ENCODE data around the gene GABRD.

DNA sequence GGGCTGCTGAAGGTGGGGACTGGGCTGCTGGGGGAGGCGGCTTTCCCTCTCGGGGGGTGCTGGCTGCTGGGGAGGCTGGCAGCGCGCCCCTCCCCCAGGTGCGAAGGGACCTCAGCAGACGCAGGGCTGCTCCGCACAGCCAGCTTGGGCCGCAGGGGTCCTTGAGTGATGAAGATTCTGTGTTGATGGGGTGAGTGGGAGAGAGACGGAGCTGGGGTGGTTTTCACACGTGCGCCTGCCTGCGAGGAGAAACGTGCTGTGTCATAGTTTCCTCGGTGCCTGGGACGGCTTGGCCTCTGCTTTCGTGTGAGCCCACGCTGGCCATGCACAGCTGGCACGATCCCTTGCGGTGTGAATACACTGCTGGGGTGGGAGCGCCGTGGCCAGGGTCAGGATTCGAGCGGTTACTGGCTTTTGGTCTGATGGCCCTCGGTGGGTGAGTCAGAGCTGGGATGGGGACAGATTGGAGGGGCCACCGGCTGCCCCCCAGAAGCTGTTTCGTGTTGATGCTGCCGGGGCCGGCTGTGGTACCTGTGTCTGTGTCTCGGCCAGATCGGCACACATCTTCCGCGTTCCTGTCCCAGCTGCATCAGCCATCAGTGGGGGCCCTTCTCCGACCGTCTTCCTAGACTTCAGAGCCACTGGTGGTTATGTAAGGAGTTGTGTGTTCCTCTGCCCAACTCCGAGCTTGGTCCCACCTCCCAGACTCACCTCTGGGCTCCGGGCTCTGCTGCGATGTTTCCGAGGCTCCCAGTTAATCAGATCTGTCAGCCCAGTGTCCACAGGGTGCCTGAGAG is 56.0 kb downstream of the GABRD start:
- TF ChIP-seq EZH2 (IDR thresholded peaks at IDR 0.05; ENCODE audit: borderline replicate concordance, low read depth, low read length, severe bottlenecking) (no peak), CTCF (IDR thresholded peaks at IDR 0.05; ENCODE audit: extremely low read depth in 1 of 2, insufficient read depth in 1 of 2, low read depth in 1 of 2, low read length in 2 of 2) (no peak), POLR2A (IDR thresholded peaks at IDR 0.05; ENCODE audit: low read depth, low read length) (no peak), MYC (IDR thresholded peaks at IDR 0.05; ENCODE audit: low read depth, low read length) (no peak), POLR2AphosphoS5 (IDR thresholded peaks at IDR 0.05; ENCODE audit: insufficient read depth, low read depth, low read length) (no peak), FOS (IDR thresholded peaks at IDR 0.05; ENCODE audit: borderline replicate concordance, insufficient read depth, low read length) (no peak), GATA2 (IDR thresholded peaks at IDR 0.05; ENCODE audit: insufficient read depth, insufficient read length, low read depth, low read length) (no peak)
- TF ChIP-seq, protein P1, sequence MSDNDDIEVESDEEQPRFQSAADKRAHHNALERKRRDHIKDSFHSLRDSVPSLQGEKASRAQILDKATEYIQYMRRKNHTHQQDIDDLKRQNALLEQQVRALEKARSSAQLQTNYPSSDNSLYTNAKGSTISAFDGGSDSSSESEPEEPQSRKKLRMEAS (IDR thresholded peaks at IDR 0.05; ENCODE audit: insufficient read depth, insufficient read length), result no peak

All from endothelial cell of umbilical vein (primary cell).